Fibroblast of the aortic adventitia (primary cell): ENCODE data around the gene LAMB3. TPM values are rescaled to one million over a fixed set of nuclear protein-coding genes. Genes with fewer than 3 reads are reported as not detected.
A peak's percentile ranks its signal among the peaks of the same experiment; 100 is the strongest.

Experiments
- DNase-seq: peaks from one replicate; pipeline ENCODE4 v3.0.0-alpha.2; 2010; ENCODE audit warnings: low read depth
- H3K4me3 ChIP-seq: 2 replicates; pipeline ENCODE4 v1.5.1; 2011; ENCODE audit warnings: low read depth, mild to moderate bottlenecking, control low read depth, low read length, moderate library complexity
- CTCF ChIP-seq: IDR thresholded peaks from 2 replicates; pipeline ENCODE4 v1.5.1; 2011; ENCODE audit warnings: mild to moderate bottlenecking, low read length, control low read depth, inconsistent platforms; ENCODE audit not compliant: insufficient read depth
- total RNA-seq: library from RNA; depleted of rRNA; stranded (reverse); fragments of >200 nt; gene quantifications from 2 replicates; pipeline ENCODE4 v1.2.3, GENCODE V29; 2012; ENCODE audit warnings: low replicate concordance

LAMB3 gene
- total RNA-seq, 1 donor: 10.3 TPM

GRCh38 chr1:209653915-209654351 is 1.7 kb upstream of the LAMB3 start:
- no peak for TF ChIP-seq CTCF
- no peak for DNase-seq
- no peak overlapping the region for H3K4me3 ChIP-seq

GRCh38 chr1:209652873-209653401 is 712 bp upstream of the LAMB3 start:
- DNase-seq: peak; percentile 63
- H3K4me3 ChIP-seq: no peak overlapping the region

GRCh38 chr1:209651138-209651587 is 1.1 kb downstream of the LAMB3 start:
- H3K4me3 ChIP-seq: no peak overlapping the region
- DNase-seq: peak; percentile 80
- no peak for TF ChIP-seq CTCF

More at GRCh38 chr1:209652873-209653401, 712 bp upstream of the LAMB3 start:
- no peak for TF ChIP-seq CTCF

- no peak overlapping the region for H3K4me3 ChIP-seq
- no peak for DNase-seq
- TF ChIP-seq CTCF: no peak
Measured at GRCh38 chr1:209650454-209650853, 1.8 kb downstream of the LAMB3 start.

- no peak overlapping the region for H3K4me3 ChIP-seq
- DNase-seq: peak; percentile 97
- no peak for TF ChIP-seq CTCF
Measured at GRCh38 chr1:209648931-209649776, 3.1 kb downstream of the LAMB3 start.

GRCh38 chr1:209648346-209648745 is 3.9 kb downstream of the LAMB3 start:
- H3K4me3 ChIP-seq: no peak overlapping the region
- no peak for DNase-seq
- TF ChIP-seq CTCF: no peak

- H3K4me3 ChIP-seq: no peak overlapping the region
- no peak for TF ChIP-seq CTCF
- no peak for DNase-seq
Measured at GRCh38 chr1:209647156-209647555, 5.1 kb downstream of the LAMB3 start.
